DMS79 (cell line): ENCODE data around the gene CDH13.

Experiments used
- DNase-seq: peaks from one replicate; lab custom pipeline; 2025; lab: John Stamatoyannopoulos, UW

Gene CDH13

DNA sequence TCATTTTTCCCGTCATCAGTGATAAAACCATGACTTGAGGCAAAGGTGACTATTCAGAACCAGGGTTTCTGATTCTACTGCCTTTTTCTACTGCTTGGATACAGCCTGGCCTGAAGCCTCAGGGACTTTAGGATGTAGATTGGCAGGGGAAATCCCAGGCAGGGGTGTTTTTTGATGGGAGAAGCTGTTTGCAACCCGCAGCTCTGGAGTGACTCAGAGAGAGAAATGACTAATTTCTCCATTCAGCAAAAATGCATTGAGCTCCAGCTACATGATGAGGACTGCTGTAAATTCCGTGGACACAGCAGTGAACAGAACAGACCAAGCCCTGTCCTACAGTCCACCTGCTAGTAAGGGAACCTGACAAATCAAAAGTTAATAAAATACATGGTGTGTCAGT lies 560.6 kb downstream of the CDH13 start:
- DNase-seq, result no peak

DNA sequence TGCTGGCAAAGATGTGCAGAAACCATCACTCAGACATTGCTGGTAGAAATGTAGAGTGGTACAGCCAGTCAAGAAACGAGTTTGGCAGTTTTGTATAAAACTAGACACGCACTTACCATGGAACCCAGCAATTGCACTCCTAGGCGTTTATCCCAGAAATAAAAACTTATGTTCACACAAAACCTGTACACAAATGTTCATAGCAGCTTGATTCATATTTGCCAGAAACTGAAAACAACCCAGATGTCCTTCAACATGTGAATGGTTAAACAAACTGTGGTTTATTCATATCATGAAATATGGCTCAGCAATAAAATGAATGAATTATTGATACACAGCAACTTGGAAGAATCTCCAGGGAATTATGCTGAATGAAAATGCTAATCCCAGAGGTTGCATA lies 570.0 kb downstream of the CDH13 start:
- no peak for DNase-seq

DNA sequence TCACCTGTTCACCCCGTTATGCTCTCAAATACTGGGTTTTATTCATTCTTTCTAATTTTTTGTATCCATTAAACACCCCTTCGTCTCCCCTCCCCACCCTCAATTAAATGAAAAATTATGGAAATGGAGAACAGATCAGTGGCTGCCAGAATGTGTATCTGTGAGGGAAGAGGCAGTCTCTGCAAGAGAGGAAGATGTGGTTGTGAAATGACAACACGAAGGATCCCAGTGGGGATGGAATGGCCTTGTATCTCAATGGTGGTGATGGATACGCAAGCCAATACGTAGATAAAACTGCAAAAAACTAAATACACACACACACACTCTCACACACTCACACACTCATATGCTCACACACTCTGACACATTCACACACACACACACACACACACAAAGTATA lies 570.7 kb downstream of the CDH13 start:
- DNase-seq, result no peak

DNA sequence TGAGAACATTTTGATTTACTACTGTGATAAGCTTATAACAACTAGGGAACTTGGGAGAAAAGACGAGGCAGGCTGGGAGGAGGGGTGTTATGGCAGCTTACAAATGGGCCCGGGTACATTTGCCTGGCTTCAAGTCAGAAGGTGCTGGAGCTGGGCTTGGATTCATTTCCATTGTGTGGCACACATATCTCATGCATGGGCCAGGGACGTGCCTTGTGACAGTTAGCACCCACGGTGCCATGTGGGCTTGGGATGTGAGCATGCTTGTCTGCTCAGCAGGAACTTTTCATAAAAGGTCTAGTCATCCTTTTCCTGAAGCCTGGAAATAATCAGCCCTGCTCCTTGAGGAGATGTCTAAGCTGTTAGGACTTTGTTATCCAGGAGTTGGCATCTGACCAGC lies 572.2 kb downstream of the CDH13 start:
- no peak for DNase-seq

DNA sequence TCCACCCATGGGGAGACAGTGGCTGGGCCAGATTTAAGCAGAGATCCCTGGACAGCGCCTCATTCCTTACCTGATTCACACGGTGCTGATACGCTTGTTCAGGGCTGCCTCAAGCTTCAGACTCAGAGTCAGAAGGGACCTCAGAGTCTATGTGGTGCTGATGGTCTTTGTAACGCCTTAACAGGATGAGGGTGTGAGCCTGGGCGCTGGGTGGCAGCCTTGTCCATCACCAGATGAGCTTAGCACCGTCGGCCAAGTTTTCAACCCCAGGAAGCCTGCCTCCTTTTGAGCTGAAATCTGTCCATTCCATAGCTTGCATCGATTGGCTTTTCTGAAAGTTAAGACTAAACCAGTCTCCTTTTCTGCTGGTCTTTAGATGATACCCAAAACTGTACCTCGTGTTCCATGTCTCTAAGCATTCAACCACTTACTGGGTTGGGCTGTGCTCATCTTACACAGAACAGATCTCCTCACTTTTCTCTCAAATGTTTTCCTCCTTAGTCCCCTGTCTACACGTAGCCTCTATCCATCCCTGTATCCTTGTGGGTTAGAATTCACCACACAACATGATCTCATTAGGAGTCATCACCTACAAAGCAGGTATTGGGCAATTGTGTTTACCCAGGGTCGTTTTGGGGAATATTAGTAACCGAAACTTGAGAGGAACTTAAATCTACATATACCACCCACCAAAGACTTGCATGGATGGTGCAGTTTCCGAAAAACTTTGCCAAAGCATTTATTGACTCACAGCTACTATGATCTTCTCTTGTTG lies 573.4 kb downstream of the CDH13 start:
- no peak for DNase-seq

DNA sequence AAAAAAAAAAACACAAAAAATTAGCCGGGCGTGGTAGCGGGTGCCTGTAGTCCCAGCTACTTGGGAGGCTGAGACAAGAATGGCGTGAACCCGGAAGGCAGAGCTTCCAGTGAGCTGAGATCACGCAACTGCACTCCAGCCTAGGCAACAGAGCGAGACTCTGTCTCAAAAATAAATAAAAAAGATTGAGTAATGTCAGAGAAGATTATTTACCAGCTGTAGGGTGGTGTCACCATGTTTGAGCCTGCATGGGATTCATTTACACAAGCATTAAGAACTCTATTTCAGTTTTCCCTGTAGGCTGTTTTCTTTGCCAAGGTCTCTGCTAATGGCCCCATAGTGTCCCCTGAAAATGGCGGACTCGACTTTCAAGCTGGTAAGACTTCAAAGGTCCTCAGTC lies 575.0 kb downstream of the CDH13 start:
- no peak for DNase-seq

DNA sequence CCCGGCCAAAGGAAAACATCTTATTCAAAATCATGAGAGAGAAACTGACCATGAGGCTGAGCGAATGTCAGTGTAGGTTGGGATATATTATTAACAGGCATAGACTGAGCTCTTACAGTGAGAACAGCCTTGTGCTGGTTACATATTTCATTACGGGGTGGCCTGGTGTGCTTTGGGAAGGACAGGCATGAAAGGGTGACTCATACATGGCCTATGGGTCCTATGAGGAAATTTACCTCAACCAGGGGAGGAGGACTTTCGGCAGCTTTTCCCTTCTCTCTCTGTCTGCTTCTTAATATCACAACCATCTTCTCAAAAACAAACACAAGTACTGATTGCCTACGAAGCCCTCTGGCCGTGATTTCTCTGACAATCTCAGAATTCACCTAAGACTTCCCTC lies 579.1 kb downstream of the CDH13 start:
- DNase-seq, result no peak

DNA sequence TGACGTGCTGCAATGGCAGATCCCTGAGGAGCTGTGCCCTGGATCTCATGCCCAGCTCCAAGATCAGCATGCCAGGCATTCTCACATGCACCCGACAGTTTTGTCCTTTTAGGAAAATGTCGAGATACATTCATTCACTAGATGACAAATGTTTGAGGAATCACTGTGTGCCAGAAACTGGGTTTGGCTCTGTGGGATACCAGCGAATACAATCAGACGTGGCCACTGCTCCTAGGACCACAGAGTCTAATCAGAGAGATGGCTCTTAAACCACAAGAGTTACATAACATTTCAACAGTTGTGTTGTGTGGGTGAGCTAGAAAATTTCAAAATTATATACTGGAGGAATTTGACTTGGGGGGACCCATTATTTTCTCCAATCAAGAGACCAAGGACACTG lies 579.7 kb downstream of the CDH13 start:
- no peak for DNase-seq

DNA sequence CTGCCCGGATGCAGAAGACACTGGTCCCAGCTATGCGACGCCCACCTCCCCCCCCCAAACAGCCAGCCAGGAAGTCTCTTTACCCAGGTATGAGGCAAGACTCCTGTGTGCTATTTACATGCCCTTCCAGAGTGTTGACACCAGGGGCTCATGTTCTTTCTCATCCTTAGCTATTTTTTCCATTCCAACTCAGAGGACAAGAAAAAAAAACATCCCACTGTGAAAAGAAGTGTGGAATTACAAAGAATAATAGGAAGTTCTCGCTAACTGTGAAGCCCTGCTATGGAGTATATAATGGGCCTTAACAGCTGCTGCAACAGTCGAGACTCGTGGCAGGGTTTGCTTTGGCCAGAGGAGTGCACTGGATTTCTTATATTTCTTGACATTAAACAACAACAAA lies 584.9 kb downstream of the CDH13 start:
- no peak for DNase-seq

DNA sequence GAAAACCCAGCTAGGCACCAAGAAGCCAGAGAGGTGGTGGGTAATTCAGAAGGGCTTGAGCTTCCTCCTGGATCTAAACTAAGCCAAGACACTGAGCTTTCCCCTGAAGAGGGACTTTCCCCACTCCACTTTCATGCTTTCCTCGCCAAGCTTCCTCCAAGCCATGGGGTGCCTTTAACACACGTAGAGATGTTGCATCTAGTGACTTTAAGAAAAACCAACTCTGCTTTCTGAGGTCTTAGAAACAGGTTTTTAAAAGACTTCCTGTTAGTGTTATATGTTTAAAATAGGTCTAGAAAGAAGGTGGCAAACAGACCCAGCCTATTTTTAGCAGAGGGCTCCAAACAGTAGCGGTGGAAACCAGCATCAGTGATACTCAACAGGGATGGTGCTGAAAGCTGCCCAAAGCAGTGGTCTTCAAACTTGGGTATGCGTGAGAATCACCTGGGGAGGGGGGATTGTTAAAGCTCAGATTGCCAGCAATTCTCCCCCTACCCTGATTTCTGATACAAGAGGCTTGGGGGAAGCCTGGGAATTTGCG lies 585.6 kb downstream of the CDH13 start:
- no peak for DNase-seq

DNA sequence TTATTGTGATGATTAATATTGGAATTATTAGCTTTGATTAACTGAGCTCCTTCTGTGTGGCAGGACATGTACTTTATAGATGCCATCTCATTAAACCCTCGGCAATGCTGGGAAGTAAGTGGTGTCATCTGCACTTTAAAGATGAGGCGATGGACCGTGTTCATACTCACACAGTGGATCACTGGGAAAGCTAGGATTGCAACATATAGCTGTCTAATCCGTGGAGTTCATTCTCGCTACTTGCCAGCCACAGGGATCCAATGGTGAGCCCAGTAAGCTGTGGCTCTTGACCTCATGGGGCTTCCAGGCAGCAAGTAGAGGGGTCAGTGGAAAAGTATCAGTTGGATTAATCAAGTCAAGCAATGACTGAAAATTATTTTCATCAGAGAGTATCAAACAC lies 587.9 kb downstream of the CDH13 start:
- DNase-seq, result no peak

DNA sequence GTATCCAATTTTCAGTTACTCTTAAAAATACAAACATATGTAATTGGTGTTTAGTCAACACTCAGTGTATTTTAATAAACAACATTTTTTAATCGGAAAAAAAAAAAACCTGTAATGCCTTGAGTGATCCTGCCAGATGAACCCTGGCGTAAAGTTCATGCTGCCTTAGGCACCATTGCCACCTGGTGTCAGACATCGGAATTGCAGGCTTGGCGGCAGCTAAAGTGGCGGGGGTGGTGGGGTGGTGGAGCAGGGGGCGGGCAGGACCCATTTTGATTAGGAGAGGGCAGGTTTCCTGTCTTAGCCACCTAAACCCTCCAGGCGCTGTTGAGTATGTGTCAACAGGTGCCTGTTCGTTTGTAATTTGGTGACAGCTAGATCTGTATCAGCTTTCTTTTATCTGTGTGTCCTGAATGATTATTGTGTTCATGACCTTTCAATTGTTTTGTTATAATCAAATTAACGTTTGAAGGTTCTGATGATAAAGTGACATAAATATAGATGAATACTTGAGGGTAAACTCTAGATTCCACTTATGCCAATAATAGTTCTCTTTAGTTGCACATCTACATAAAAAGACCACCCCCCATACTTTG lies 588.7 kb downstream of the CDH13 start:
- DNase-seq, result no peak

DNA sequence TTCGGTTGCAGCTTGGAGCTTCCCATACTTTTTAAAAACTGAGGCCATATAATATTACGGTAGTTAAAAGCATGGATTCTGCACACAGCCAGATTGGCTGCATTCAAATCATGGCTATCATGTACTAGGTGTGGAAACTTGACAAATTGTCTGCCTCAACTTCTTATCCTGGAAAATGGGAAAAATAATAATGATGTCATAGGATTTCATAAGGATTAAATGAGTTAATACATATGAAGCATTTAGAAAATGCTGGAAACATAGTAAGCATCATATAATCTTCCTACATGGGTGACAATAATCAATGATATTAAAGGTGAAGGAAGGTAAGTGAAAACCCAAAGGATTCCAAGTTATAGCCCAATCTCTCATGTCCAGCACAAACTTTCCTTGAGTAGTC lies 592.5 kb downstream of the CDH13 start:
- DNase-seq, result no peak

DNA sequence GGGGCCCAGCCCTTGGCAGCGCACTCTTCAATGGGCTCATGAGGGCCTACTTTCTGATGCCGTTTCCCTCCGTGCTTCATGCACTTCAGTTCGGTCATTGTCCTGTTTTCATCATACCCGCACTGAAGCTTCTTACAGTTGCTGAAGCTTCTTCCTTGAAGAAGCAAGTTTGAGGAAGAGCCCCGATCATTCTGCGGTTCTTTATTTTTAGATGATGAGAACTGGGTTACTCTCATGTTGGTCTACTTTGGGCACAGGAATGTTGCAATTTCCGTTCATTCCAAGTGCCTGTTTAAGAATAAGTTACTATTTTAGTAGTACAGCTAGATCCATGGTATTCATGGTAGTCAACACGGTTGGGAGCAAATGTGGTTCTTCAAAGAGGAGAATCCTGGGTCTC lies 593.3 kb downstream of the CDH13 start:
- DNase-seq, result no peak

DNA sequence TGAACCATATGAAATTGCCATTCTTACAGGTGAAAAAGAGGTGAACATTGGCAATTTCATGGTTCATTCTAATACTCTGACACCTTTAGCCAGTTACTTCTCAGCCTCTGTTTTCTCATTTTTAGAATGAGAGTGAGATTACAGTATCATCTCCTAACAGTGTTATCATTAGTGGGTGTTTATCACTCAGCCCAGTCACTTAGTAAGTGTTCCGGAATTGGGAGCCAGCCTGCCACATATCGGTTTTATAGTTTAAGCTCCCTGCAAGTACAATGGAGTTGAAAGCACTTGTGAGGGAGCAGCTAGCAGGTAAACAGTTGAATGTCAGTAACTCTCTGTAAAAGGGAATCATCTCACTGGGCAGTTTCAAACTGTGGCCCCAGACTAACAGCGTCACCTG lies 597.9 kb downstream of the CDH13 start:
- DNase-seq, result no peak

DNA sequence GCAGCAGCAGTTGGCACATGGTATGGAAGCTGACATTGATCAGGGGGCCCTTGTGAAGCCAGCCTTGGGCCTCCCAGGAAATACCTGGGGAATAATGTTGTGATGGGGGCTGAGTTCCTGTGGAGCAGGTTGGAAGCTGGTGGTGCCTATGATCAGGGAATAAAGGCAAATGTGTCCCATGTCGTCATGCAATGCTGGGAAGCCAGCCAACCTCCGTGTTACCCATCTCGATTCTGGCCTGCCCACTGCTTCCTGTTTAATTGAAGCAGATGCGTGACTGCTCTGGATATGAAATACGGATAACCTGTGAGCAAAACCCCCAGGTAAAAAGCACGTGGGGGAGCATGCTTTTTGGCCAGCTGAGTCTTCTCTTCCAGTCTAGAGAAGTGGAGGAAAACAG lies 600.6 kb downstream of the CDH13 start:
- no peak for DNase-seq

DNA sequence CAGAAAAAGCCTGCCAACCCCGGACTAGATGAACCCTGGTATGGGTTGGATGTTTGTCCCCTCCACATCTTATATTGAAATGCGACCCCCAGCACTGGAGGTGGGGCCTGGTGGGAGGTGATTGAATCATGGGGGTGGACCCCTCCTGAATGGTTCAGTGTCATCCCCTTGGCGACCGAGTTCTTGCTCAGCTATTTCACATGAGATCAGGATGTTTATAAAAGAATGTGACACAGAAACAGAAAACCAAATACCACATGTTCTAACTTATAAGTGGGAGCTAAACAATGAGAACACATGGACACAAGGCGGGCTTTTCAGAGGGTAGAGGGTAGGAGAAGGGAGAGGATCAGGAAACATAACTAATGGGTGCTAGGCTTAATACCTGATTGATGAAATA lies 605.0 kb downstream of the CDH13 start:
- no peak for DNase-seq

DNA sequence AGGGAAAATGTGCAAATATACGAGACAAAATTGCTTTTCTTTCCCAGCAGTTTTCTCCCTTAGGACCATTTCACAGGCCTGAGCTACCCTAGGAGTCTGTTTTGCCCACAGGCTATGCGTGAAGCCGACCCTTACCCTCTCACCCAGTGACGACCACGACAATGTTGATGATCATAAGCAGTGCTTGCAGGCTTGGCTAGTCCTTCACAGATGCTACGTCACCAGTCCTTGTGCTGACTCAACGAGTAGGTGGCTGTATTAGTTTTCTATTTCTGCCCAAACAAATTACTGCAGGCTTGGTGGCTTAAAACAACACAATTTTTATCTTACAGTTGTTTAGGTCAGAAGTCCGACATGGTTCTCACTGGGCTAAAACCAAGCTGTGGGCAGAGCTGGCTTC lies 606.4 kb downstream of the CDH13 start:
- DNase-seq, result no peak

DNA sequence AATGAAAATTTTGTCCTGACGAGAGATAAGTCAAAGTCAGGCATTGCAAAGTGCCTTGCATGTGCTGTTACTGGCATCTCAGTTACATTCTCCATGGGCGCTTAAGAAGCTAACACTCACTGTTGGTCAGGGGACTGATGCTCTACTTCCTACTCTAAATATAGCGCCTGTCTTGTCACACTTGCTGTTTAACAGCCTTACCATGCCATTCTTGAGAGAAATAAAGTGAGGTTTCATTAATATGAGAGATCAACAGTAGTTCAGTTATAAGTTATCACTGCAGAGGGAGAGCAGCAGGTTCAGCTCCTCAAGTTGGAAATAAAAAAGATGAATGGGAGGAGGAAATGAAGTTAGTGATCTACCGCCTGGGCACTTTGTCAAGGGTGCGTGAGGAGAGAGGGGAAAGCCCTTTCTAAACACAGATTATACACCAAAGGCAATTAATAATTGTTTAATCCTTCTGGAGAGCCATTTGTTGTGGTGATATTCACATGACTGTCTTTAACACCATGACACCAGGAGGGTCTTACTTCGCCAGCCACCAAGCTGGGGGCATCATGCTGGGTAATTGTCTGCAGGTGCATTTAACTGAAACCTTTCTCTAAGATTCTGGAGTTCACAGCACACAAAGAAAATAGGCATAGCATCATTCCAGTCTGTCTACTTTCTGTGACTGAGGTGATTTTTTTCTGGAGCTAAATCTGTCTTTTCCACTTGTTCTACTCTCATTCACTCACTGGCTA lies 612.4 kb downstream of the CDH13 start:
- DNase-seq, result no peak

DNA sequence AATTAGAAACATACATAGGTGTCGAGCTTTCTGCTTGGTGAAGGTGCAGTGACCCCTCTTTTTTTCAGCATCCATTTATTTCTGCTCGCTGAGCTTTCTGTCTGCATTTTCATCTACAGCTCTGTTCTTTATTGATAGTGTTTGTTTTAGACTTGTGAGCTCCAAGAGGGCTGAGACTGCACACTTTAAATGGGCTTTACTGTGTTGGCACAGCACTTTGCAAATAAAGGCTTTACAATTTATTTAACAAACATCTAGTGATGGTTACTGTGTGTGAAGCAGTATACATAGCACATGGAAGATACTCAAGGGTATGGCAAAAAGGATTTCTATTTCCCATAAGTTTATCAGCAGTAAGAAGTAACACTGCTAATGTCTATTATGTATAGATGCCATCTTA lies 617.3 kb downstream of the CDH13 start:
- DNase-seq, result no peak

DNA sequence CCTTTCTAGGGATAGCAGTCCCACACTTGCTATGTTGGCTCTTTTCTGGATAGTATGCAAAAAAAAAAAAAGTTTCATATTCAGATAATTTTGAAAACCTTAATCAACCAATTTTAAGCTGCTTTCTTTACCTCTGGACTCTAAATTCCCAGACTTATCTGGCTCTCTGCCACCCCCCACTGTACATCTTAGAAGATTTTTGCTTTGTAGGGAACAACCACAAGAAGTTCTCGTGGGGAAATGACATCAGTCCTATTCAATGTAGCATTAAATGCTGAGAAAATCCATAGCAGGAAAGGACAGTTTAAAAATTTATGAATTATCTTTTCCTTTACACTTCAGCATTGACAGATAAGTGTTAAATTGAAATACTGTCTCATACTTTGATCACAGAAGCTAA lies 618.3 kb downstream of the CDH13 start:
- no peak for DNase-seq

DNA sequence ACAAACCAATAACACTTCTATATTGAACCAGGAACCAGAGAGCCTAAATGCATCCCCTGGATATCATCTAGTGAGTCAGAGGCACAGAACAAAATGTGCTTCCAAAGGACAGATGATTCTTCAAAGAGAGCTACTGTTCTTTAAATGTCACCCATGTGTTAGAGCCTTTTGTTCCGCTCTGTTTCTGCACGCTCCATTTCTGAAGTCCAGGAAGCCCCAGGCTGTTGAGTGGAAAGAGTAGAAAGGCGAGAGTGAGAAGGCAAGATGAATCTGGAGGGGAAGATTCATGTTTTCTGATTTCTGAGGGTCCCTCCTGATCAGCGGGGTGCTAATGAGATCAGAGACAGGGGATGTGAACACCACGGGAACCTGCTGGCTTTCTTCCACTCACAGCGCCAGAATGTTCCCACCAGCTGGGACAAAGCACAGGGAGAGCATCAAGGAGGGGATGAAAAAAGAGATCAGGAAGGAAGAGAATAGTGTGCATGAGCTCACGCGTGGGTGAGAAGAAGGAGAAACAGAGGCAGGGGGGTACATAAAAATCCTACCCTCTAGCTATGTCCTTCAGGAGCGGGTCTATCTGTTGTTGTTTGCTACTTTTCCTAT lies 621.1 kb downstream of the CDH13 start:
- no peak for DNase-seq
